Psoas muscle (tissue), 8 donors: ENCODE data around the gene MRPL28. TPM values are rescaled to one million over a fixed set of nuclear protein-coding genes. Genes with fewer than 3 reads are reported as not detected.
"Not testable (repeated sequence)": the region's sequence is repeated elsewhere in the genome, so short reads cannot be mapped to it uniquely, and the experiment has no call there.

ENCODE experiments used
- ATAC-seq, 4 donors: fragments of 200-7000 bp; cut with Tn5 transposase; one replicate each; pipeline ENCODE4 v1.9.1; 2020; ENCODE audit warnings: moderate library complexity in 3 of 4, mild to moderate bottlenecking in 2 of 4
- DNase-seq, 2 donors: peaks; one replicate each; pipeline ENCODE4 v3.0.0-alpha.2; 2020
- H3K27ac ChIP-seq: fragments of 200-600 bp; one replicate; pipeline ENCODE4 v1.8.0; 2022
- H3K27me3 ChIP-seq, 3 donors: fragments of 200-600 bp in 1 of 3; one replicate each; pipeline versions ENCODE4 v1.6.1 to v1.8.0; 2013 to 2022; ENCODE audit warnings: low read length in 2 of 3, mild to moderate bottlenecking in 2 of 3, moderate library complexity in 1 of 3; ENCODE audit not compliant: insufficient read depth in 3 of 3
- H3K36me3 ChIP-seq, 2 donors: fragments of 200-600 bp in 1 of 2; one replicate each; pipeline versions ENCODE4 v1.6.1 to v1.8.0; 2013 to 2022; ENCODE audit warnings: low read depth in 1 of 2, mild to moderate bottlenecking in 1 of 2, moderate library complexity in 1 of 2; ENCODE audit not compliant: insufficient read depth in 1 of 2
- H3K4me1 ChIP-seq: fragments of 200-600 bp; one replicate; pipeline ENCODE4 v1.8.0; 2022
- H3K4me3 ChIP-seq: fragments of 200-600 bp; one replicate; pipeline ENCODE4 v1.8.0; 2022; ENCODE audit warnings: mild to moderate bottlenecking
- H3K9me3 ChIP-seq: fragments of 200-600 bp; one replicate; pipeline ENCODE4 v1.8.0; 2022
- CTCF ChIP-seq: fragments of 200-600 bp; IDR thresholded peaks from one replicate; pipeline ENCODE4 v1.8.0; 2022; ENCODE audit warnings: antibody characterized with exemption
- WGBS, 3 donors: extraction: QIAGEN DNeasy Blood & Tissue Kit; methylation state at CpG; one replicate each; pipeline versions ENCODE4 v1.1.6 to v1.1.7; 2013; 5-methylcytosine and 5-hydroxymethylcytosine counted together
- intact Hi-C, 2 donors: fragments of 100-400 bp; cut with DNase I; formaldehyde crosslinking; loops; one replicate each; pipeline versions ENCODE4 v1.11.0 to v1.14.2; 2022
- polyA plus RNA-seq, 3 donors: library from polyadenylated mRNA; stranded (reverse); fragments of 200-250 nt; gene quantifications; one replicate each; pipeline ENCODE4 v1.2.3, GENCODE V29; 2013
- total RNA-seq, 4 donors: library from RNA; stranded (reverse); fragmentation: NEBNext Ultra II Directional in 2 of 4; extraction: Animal tissue kit (Norgen Biotek cat#: 25700) in 2 of 4; gene quantifications; one replicate each; pipeline versions ENCODE4 v1.2.1 to v1.2.4, GENCODE V29; 2021 to 2023
- donor health status: healthy with polysubstance abuse.
- donor health status: DM: no; HTN: no; CAD: no; lungs with moderate emphysema.
- donor health status: Bipolar disorder and iron deficiency.
- donor health status: healthy.
- donor health status: DM: yes; HTN: yes; CAD: no.
- donor health status: DM: no; HTN: no; CAD: no.
- donor health status: DM: no; HTN: no; CAD: no.
- donor health status: DM: yes; HTN: yes; CAD: no.

Gene MRPL28
- total and polyA plus RNA-seq, 7 donors = 55.4 to 126 (median 67.1) TPM

- peaks cover 11% of the 10 kb centered on the region for H3K4me1 ChIP-seq
Observed at GRCh38 chr16:352547-353403, 17.6 kb downstream of the MRPL28 start, which contains the start of gene AXIN1. TSS of gene AXIN1 (minus strand) at chr16:352723. CDS start at chr16:347025, 5,698 bp downstream.

GRCh38 chr16:351804-352520 is 18.4 kb downstream of the MRPL28 start:
- DNase-seq = peak in 1 of 2 donors; percentile 49
- peak overlapping the region; percentile 76 for H3K27ac ChIP-seq

More at GRCh38 chr16:352547-353403, 17.6 kb downstream of the MRPL28 start, which contains the start of gene AXIN1:
- WGBS, 3 donors = 1 to 9% (median 3%) methylated on average over 8 to 113 of the region's 113 CpGs
- intact Hi-C loops = loop anchor here in 1 of 2 donors (5.0 to 10.0 kb wide), 2 partner anchors 125 to 148 kb away; partner anchors contain the start of gene LUC7L
- ATAC-seq (peak; percentile 92 to 95 (median 93)), DNase-seq (peak; percentile 99 to 100)
- no peaks in the 10 kb centered on the region for H3K9me3 ChIP-seq
- peak within 1 kb of the TSS; percentile 76 for H3K27ac ChIP-seq
- TF ChIP-seq CTCF = peak; percentile 47
- no peaks in the 10 kb centered on the region for H3K27me3 ChIP-seq
- peaks cover 0 to 11% of the 10 kb centered on the region in 2 donors for H3K36me3 ChIP-seq
- H3K4me3 ChIP-seq = peak within 1 kb of the TSS; percentile 79

GRCh38 chr16:350203-350602 is 20.1 kb downstream of the MRPL28 start:
- H3K27ac ChIP-seq = no peak overlapping the region
- 66 to 75% (median 70%) methylated on average over 8 of the region's 8 CpGs for WGBS, 3 donors
- intact Hi-C loops = loop anchor here in 1 of 2 donors (5.0 to 10.0 kb wide), 2 partner anchors 123 to 145 kb away; partner anchors contain the start of gene LUC7L
- ATAC-seq (no peak), DNase-seq (no peak)
- H3K27me3 ChIP-seq = no peaks in the 10 kb centered on the region
- no peaks in the 10 kb centered on the region for H3K9me3 ChIP-seq
- peaks cover 0 to 27% of the 10 kb centered on the region in 2 donors for H3K36me3 ChIP-seq
- no peak overlapping the region for H3K4me3 ChIP-seq
- no peak for TF ChIP-seq CTCF
- peaks cover 11% of the 10 kb centered on the region for H3K4me1 ChIP-seq

More at GRCh38 chr16:351804-352520, 18.4 kb downstream of the MRPL28 start:
- H3K27me3 ChIP-seq = no peaks in the 10 kb centered on the region
- peaks cover 0 to 11% of the 10 kb centered on the region in 2 donors for H3K36me3 ChIP-seq
- intact Hi-C loops = loop anchor here in 1 of 2 donors (5.0 to 10.0 kb wide), 2 partner anchors 125 to 147 kb away; partner anchors contain the start of gene LUC7L
- TF ChIP-seq CTCF = no peak
- no peaks in the 10 kb centered on the region for H3K9me3 ChIP-seq
- no peak for ATAC-seq
- WGBS, 3 donors = 0 to 1% (median 1%) methylated on average over 31 to 94 of the region's 95 CpGs
- peaks cover 11% of the 10 kb centered on the region for H3K4me1 ChIP-seq
- H3K4me3 ChIP-seq = peak overlapping the region; percentile 79

- Histone ChIP-seq H3K27ac (no peak overlapping the region), H3K9me3 (no peaks in the 10 kb centered on the region), H3K27me3 (no peaks in the 10 kb centered on the region), H3K4me1 (peaks cover 11% of the 10 kb centered on the region), H3K4me3 (no peak overlapping the region), H3K36me3 (peaks cover 0 to 34% of the 10 kb centered on the region in 2 donors)
- no peak for DNase-seq
- ATAC-seq = no peak
- 87 to 92% (median 89%) methylated on average over 7 of the region's 7 CpGs for WGBS, 3 donors
- TF ChIP-seq CTCF = no peak
- intact Hi-C loops = no loop called here
Observed at GRCh38 chr16:349211-349610, 21.1 kb downstream of the MRPL28 start.

- H3K9me3 ChIP-seq, DNase-seq, H3K27ac ChIP-seq, H3K4me3 ChIP-seq, H3K27me3 ChIP-seq, intact Hi-C loops, ATAC-seq: not testable (repeated sequence)
- H3K4me1 ChIP-seq = peaks cover 11% of the 10 kb centered on the region
- 93 to 97% (median 93%) methylated on average over 9 to 10 of the region's 10 CpGs for WGBS, 3 donors
- peaks cover 0 to 34% of the 10 kb centered on the region in 2 donors for H3K36me3 ChIP-seq
Observed at GRCh38 chr16:348495-348894, 21.8 kb downstream of the MRPL28 start.
